ENCODE measurements around the gene DAZL.

DAZL gene

DNA sequence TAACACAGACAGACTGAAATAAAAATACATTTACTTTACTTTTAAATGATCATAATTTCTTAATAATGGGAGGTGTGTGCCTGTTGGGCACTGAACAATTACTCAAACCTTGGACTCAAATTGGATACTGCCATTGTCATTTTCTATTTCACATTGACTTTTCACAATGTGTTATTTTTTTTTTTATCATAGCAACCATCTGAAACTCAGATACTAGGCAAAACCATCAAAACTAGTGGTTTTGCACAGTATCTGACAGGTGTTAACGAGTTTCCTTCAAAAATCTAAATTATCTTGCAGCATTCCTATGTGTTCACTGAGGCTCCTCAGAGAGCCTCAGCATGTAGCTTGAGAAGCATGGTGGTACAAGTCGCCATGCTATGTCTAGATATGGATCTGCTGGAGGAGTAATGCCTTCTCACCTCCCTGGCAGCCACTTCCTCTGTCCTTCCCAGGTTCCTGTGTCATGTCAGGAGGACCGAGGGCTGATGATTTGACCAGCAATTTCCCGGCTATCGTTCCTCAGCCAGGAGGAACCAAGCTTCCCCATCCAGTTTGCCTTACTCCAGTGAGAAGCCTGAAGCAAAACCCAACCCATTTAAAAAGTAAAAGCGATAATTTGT is 61.9 kb downstream of the DAZL start:
- no peak for DNase-seq

DNA sequence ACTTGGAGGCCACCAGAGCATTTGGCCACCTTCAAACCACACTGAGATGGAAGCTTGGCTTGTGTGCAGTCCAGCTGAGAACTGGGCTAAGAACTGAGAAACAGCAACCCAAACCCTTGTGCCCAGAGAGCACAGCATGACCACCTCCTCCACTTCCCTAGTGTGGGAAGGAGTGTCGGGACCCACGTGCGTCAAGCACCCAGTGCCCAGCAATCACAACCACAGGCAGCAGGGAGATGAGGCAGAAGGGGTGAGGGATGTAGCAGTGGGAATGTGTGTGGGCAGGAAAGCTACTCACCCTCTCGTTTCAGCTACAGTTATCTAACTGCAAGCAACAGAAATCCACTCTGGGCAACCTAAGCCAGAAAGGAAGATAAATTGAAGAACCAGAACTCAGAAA is 66.7 kb downstream of the DAZL start:
- no peak for DNase-seq

DNA sequence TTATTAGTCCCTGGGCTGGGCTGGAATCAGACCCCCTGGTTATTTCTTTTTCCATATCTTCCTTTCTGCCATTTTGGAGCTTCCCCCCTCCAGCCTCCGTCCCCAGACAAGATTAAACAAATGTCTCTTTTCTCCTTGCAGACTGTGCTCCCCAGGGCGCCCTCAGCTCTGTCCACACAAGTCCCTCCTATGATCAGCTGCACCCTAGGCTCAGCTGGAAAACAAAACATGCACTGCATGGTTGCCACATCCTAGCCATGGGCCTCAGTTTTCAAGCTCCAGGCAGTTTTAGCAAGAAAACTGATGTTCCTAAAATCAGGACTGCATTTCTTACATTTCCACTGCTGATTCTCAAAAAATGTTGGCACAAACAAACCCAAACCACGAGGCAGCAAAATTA is 68.2 kb downstream of the DAZL start:
- no peak for DNase-seq

Measured in femur (tissue), 1 donor.